ENCODE results near the gene IPO9. TPM values are rescaled to one million over a fixed set of nuclear protein-coding genes. Genes with fewer than 3 reads are reported as not detected.

The IPO9 gene
- total and polyA plus RNA-seq, 2 donors (not counting 1 experiment from before 2014, with no cell fraction given), result 28.4 to 29.2 TPM

GRCh38 chr1:201883266-201883665, 54.3 kb downstream of the IPO9 start:
- Histone ChIP-seq H3K4me1 (ENCODE audit: control insufficient read depth, extremely low read depth, insufficient read depth, low read length) (peaks cover 28% of the 10 kb centered on the region), H3K36me3 (ENCODE audit: control insufficient read depth, insufficient read depth, low read length) (no peaks in the 10 kb centered on the region), H3K79me2 (ENCODE audit: control insufficient read depth, insufficient read depth, low read length) (no peaks in the 10 kb centered on the region), H3K27ac (ENCODE audit: insufficient read depth, low read length) (no peak overlapping the region), H3K9ac (ENCODE audit: insufficient read depth, low read length) (no peak overlapping the region), H3K27me3 (ENCODE audit: control insufficient read depth, insufficient read depth, low read length) (no peaks in the 10 kb centered on the region), H3K4me2 (ENCODE audit: extremely low read depth, insufficient read depth, low read length) (peak overlapping the region; percentile 20), H2AFZ (ENCODE audit: low read length) (no peak overlapping the region), H3K4me3 (replicated peaks in 1 of 4; ENCODE audit: control extremely low read depth in 1 of 4, insufficient read depth in 1 of 4, low read depth in 3 of 4, low read length in 4 of 4) (no peak overlapping the region), H4K20me1 (ENCODE audit: control insufficient read depth, extremely low read depth, insufficient read depth, low read length) (no peaks in the 10 kb centered on the region), H3K9me3 (ENCODE audit: control insufficient read depth, insufficient read depth, low read depth, low read length) (no peaks in the 10 kb centered on the region)
- TF ChIP-seq, protein P1, sequence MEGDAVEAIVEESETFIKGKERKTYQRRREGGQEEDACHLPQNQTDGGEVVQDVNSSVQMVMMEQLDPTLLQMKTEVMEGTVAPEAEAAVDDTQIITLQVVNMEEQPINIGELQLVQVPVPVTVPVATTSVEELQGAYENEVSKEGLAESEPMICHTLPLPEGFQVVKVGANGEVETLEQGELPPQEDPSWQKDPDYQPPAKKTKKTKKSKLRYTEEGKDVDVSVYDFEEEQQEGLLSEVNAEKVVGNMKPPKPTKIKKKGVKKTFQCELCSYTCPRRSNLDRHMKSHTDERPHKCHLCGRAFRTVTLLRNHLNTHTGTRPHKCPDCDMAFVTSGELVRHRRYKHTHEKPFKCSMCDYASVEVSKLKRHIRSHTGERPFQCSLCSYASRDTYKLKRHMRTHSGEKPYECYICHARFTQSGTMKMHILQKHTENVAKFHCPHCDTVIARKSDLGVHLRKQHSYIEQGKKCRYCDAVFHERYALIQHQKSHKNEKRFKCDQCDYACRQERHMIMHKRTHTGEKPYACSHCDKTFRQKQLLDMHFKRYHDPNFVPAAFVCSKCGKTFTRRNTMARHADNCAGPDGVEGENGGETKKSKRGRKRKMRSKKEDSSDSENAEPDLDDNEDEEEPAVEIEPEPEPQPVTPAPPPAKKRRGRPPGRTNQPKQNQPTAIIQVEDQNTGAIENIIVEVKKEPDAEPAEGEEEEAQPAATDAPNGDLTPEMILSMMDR (conservative IDR thresholded peaks at IDR 0.05 in 1 of 2, IDR thresholded peaks at IDR 0.05 in 1 of 2; ENCODE audit: low read depth in 1 of 2, low read length in 2 of 2), result no peak
- no peak for TF ChIP-seq EZH2 (IDR thresholded peaks at IDR 0.05; ENCODE audit: low read length, missing control alignments)
- DNase-seq (ENCODE audit: low read depth in 2 of 2), result no peak

- Histone ChIP-seq H3K9ac (ENCODE audit: insufficient read depth, low read length) (no peak overlapping the region), H3K27ac (ENCODE audit: insufficient read depth, low read length) (no peak overlapping the region), H2AFZ (ENCODE audit: low read length) (no peak overlapping the region), H3K9me3 (ENCODE audit: control insufficient read depth, insufficient read depth, low read depth, low read length) (no peaks in the 10 kb centered on the region), H3K36me3 (ENCODE audit: control insufficient read depth, insufficient read depth, low read length) (no peaks in the 10 kb centered on the region), H3K4me3 (replicated peaks in 1 of 4; ENCODE audit: control extremely low read depth in 1 of 4, insufficient read depth in 1 of 4, low read depth in 3 of 4, low read length in 4 of 4) (no peak overlapping the region), H4K20me1 (ENCODE audit: control insufficient read depth, extremely low read depth, insufficient read depth, low read length) (no peaks in the 10 kb centered on the region), H3K4me2 (ENCODE audit: extremely low read depth, insufficient read depth, low read length) (peak overlapping the region; percentile 20), H3K27me3 (ENCODE audit: control insufficient read depth, insufficient read depth, low read length) (no peaks in the 10 kb centered on the region), H3K4me1 (ENCODE audit: control insufficient read depth, extremely low read depth, insufficient read depth, low read length) (peaks cover 28% of the 10 kb centered on the region), H3K79me2 (ENCODE audit: control insufficient read depth, insufficient read depth, low read length) (no peaks in the 10 kb centered on the region)
- no peak for TF ChIP-seq EZH2 (IDR thresholded peaks at IDR 0.05; ENCODE audit: low read length, missing control alignments)
- TF ChIP-seq, protein P1 (conservative IDR thresholded peaks at IDR 0.05 in 1 of 2, IDR thresholded peaks at IDR 0.05 in 1 of 2; ENCODE audit: low read depth in 1 of 2, low read length in 2 of 2), result no peak
- peak; percentile 60 to 65 for DNase-seq (ENCODE audit: low read depth in 2 of 2)
Measured at GRCh38 chr1:201883786-201884185, 54.8 kb downstream of the IPO9 start.

GRCh38 chr1:201884425-201884824, 55.5 kb downstream of the IPO9 start:
- no peak overlapping the region for H3K27ac ChIP-seq (ENCODE audit: insufficient read depth, low read length)
- H3K36me3 ChIP-seq (ENCODE audit: control insufficient read depth, insufficient read depth, low read length), result no peaks in the 10 kb centered on the region
- H3K4me3 ChIP-seq (replicated peaks in 1 of 4; ENCODE audit: control extremely low read depth in 1 of 4, insufficient read depth in 1 of 4, low read depth in 3 of 4, low read length in 4 of 4), result no peak overlapping the region
- H3K27me3 ChIP-seq (ENCODE audit: control insufficient read depth, insufficient read depth, low read length), result no peaks in the 10 kb centered on the region
- TF ChIP-seq, protein P1 (conservative IDR thresholded peaks at IDR 0.05 in 1 of 2, IDR thresholded peaks at IDR 0.05 in 1 of 2; ENCODE audit: low read depth in 1 of 2, low read length in 2 of 2), result no peak
- TF ChIP-seq EZH2 (IDR thresholded peaks at IDR 0.05; ENCODE audit: low read length, missing control alignments), result no peak
- H3K79me2 ChIP-seq (ENCODE audit: control insufficient read depth, insufficient read depth, low read length), result no peaks in the 10 kb centered on the region
- H3K4me1 ChIP-seq (ENCODE audit: control insufficient read depth, extremely low read depth, insufficient read depth, low read length), result peaks cover 28% of the 10 kb centered on the region
- no peaks in the 10 kb centered on the region for H4K20me1 ChIP-seq (ENCODE audit: control insufficient read depth, extremely low read depth, insufficient read depth, low read length)
- no peak overlapping the region for H3K9ac ChIP-seq (ENCODE audit: insufficient read depth, low read length)
- no peaks in the 10 kb centered on the region for H3K9me3 ChIP-seq (ENCODE audit: control insufficient read depth, insufficient read depth, low read depth, low read length)
- DNase-seq (ENCODE audit: low read depth in 2 of 2), result no peak
- no peak overlapping the region for H3K4me2 ChIP-seq (ENCODE audit: extremely low read depth, insufficient read depth, low read length)
- no peak overlapping the region for H2AFZ ChIP-seq (ENCODE audit: low read length)
